ENCODE results near the gene TMEM151B. TPM values are rescaled to one million over a fixed set of nuclear protein-coding genes. Genes with fewer than 3 reads are reported as not detected.
"Not testable (repeated sequence)": the region's sequence is repeated elsewhere in the genome, so short reads cannot be mapped to it uniquely, and the experiment has no call there.

TMEM151B gene
- polyA plus RNA-seq, 2 of the 4 experiments (the other 2 are of a cell fraction), result 0.01 TPM; not detected in 1

DNA sequence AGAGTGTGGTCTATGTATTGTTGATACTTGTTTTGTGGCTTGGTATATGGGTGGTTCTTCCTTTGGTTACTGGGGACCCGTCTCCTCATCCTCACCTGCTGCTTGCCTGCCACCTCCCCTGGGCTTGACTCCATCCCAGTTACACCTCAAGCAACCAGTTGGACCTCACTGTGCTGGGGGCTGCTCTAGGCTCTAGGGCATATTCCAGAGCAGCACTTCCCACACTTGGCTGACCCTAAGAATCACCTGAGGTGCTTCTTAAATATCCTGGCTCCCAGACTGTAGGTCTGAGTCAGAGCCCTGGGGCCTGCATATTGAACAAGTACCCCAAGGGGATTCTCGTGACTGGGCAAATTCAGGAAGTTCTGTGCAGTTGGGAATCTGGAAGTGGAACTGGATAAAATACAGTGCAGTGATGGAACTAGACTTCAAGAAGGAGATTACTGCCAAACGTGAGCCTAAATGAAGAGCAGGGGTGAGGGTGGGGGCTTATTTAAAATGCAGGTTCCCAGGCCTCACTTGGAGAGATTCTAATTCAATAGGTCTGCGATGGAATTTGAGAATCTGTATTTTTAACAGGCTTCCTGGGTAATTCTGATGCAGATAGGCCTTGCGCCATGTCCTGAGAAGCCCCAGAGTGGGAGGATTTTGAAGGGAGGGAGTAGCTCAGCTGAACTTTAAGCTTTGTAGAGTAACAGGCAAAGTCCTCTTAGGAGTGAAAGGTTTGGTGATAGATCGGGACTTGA lies 79.8 kb downstream of the TMEM151B start:
- Histone ChIP-seq H3K4me1 (no peaks in the 10 kb centered on the region), H3K27ac (no peak overlapping the region), H3K9me3 (no peaks in the 10 kb centered on the region), H3K4me2 (no peak overlapping the region), H3K4me3 (no peak overlapping the region)
- no peak for ATAC-seq
- FAIRE-seq, result no peak
- TF ChIP-seq TFCP2L1 (CRISPR knock-in tag; IDR thresholded peaks at IDR 0.05) (no peak), CEBPB (IDR thresholded peaks at IDR 0.05) (no peak), RFX5 (IDR thresholded peaks at IDR 0.05) (no peak), KDM5A (IDR thresholded peaks at IDR 0.05) (no peak), GATA3 (IDR thresholded peaks at IDR 0.05; ENCODE audit: borderline replicate concordance) (no peak), ZC3H11A (IDR thresholded peaks at IDR 0.05) (no peak), FOSB (CRISPR knock-in tag; IDR thresholded peaks at IDR 0.05) (no peak), ZFP36 (IDR thresholded peaks at IDR 0.05; ENCODE audit: borderline replicate concordance, partially characterized antibody) (no peak)
- TF ChIP-seq, protein P1, sequence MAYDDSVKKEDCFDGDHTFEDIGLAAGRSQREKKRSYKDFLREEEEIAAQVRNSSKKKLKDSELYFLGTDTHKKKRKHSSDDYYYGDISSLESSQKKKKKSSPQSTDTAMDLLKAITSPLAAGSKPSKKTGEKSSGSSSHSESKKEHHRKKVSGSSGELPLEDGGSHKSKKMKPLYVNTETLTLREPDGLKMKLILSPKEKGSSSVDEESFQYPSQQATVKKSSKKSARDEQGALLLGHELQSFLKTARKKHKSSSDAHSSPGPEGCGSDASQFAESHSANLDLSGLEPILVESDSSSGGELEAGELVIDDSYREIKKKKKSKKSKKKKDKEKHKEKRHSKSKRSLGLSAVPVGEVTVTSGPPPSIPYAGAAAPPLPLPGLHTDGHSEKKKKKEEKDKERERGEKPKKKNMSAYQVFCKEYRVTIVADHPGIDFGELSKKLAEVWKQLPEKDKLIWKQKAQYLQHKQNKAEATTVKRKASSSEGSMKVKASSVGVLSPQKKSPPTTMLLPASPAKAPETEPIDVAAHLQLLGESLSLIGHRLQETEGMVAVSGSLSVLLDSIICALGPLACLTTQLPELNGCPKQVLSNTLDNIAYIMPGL (CRISPR knock-in tag; IDR thresholded peaks at IDR 0.05; ENCODE audit: borderline replicate concordance), result no peak
- TF ChIP-seq, protein P2, sequence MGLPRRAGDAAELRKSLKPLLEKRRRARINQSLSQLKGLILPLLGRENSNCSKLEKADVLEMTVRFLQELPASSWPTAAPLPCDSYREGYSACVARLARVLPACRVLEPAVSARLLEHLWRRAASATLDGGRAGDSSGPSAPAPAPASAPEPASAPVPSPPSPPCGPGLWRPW (IDR thresholded peaks at IDR 0.05), result no peak
- TF ChIP-seq, protein P3, sequence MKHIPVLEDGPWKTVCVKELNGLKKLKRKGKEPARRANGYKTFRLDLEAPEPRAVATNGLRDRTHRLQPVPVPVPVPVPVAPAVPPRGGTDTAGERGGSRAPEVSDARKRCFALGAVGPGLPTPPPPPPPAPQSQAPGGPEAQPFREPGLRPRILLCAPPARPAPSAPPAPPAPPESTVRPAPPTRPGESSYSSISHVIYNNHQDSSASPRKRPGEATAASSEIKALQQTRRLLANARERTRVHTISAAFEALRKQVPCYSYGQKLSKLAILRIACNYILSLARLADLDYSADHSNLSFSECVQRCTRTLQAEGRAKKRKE (CRISPR knock-in tag; IDR thresholded peaks at IDR 0.05; ENCODE audit: low read depth), result no peak
- TF ChIP-seq, protein P4, sequence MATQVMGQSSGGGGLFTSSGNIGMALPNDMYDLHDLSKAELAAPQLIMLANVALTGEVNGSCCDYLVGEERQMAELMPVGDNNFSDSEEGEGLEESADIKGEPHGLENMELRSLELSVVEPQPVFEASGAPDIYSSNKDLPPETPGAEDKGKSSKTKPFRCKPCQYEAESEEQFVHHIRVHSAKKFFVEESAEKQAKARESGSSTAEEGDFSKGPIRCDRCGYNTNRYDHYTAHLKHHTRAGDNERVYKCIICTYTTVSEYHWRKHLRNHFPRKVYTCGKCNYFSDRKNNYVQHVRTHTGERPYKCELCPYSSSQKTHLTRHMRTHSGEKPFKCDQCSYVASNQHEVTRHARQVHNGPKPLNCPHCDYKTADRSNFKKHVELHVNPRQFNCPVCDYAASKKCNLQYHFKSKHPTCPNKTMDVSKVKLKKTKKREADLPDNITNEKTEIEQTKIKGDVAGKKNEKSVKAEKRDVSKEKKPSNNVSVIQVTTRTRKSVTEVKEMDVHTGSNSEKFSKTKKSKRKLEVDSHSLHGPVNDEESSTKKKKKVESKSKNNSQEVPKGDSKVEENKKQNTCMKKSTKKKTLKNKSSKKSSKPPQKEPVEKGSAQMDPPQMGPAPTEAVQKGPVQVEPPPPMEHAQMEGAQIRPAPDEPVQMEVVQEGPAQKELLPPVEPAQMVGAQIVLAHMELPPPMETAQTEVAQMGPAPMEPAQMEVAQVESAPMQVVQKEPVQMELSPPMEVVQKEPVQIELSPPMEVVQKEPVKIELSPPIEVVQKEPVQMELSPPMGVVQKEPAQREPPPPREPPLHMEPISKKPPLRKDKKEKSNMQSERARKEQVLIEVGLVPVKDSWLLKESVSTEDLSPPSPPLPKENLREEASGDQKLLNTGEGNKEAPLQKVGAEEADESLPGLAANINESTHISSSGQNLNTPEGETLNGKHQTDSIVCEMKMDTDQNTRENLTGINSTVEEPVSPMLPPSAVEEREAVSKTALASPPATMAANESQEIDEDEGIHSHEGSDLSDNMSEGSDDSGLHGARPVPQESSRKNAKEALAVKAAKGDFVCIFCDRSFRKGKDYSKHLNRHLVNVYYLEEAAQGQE (IDR thresholded peaks at IDR 0.05), result no peak
- ChIA-PET POLR2A (no interaction called here), CTCF (interaction anchor here (0.5 to 3.0 kb wide), 4 partner anchors 12 to 82 kb away, joined by 3 to 11 read pairs (median 3); no protein-coding TSS in a partner anchor)
- WGBS (ENCODE audit: missing lambda C conversion rate), result 58% methylated on average over 6 of the region's 6 CpGs
- no peak for DNase-seq (ENCODE audit: low read depth in 1 of 2, low spot score in 1 of 2)

DNA sequence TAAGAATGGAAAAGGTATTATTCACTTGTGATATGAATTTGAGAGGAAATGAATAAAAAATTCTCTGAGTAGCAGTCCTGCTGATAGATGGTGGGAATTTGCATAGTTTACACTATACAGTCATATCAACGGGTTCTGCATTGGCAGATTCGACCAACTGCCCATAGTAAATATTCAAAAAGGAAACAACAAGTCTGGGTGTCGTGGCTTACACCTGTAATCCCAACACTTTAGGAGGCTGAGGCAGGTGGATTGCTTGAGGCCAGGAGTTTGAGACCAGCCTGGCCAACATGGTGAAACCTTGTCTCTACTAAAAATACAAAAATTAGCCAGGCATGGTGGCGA lies 80.4 kb downstream of the TMEM151B start:
- H3K27ac ChIP-seq; POLR2A ChIA-PET; H3K4me1 ChIP-seq; H3K9me3 ChIP-seq; DNase-seq (ENCODE audit: low read depth in 1 of 2, low spot score in 1 of 2); H3K4me2 ChIP-seq; FAIRE-seq; H3K4me3 ChIP-seq; ATAC-seq: not testable (repeated sequence)
- CTCF ChIA-PET, result interaction anchor here (0.5 to 3.0 kb wide), 3 partner anchors 12 to 82 kb away, joined by 3 to 11 read pairs (median 3); no protein-coding TSS in a partner anchor
- WGBS (ENCODE audit: missing lambda C conversion rate), result 38% methylated on average over 4 of the region's 4 CpGs

DNA sequence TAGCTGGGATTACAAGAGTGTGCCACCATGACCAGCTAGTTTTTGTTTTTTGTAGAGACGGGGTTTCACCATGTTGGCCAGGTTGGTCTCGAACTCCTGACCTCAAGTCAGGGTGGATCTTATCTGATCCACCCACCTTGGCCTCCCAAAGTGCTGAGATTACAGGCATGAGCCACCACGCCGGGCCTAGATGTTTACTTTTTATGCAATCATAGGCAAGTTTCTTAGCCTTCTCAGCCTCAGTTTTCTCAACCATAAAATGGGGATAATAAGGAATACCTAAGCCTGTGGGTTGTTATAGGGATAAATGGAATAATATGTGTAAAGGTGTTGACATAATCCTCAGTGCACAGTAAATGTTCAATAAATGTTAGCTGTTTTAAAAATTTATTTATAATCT lies 82.0 kb downstream of the TMEM151B start:
- ChIA-PET CTCF (interaction anchor here (3.0 kb wide), 1 partner anchor 14 kb away, joined by 11 read pairs; no protein-coding TSS in a partner anchor), POLR2A (no interaction called here)
- no peak for DNase-seq (ENCODE audit: low read depth in 1 of 2, low spot score in 1 of 2)
- H3K27ac ChIP-seq, result no peak overlapping the region
- WGBS (ENCODE audit: missing lambda C conversion rate), result 64% methylated on average over 4 of the region's 4 CpGs
- no peak for FAIRE-seq
- ATAC-seq, result no peak
- H3K4me1 ChIP-seq, result no peaks in the 10 kb centered on the region
- H3K4me2 ChIP-seq, result no peak overlapping the region
- H3K9me3 ChIP-seq, result peaks cover 2% of the 10 kb centered on the region; the same call in 1 of the 3 replicates
- no peak overlapping the region for H3K4me3 ChIP-seq
- TF ChIP-seq RFX5 (IDR thresholded peaks at IDR 0.05) (no peak), HOXA7 (CRISPR knock-in tag; IDR thresholded peaks at IDR 0.05) (no peak), JUNB (IDR thresholded peaks at IDR 0.05) (no peak), TP53 (CRISPR knock-in tag; IDR thresholded peaks at IDR 0.05) (no peak), NFE2L2 (conservative IDR thresholded peaks at IDR 0.05; ENCODE audit: low read length) (no peak), HEYL (CRISPR knock-in tag; IDR thresholded peaks at IDR 0.05) (no peak), CBX2 (IDR thresholded peaks at IDR 0.05; ENCODE audit: borderline replicate concordance, low read depth) (no peak), RARB (CRISPR knock-in tag; IDR thresholded peaks at IDR 0.05) (no peak), PHF8 (IDR thresholded peaks at IDR 0.05; ENCODE audit: borderline replicate concordance, low read depth) (no peak), CBX8 (IDR thresholded peaks at IDR 0.05) (no peak)
- TF ChIP-seq, protein P5, sequence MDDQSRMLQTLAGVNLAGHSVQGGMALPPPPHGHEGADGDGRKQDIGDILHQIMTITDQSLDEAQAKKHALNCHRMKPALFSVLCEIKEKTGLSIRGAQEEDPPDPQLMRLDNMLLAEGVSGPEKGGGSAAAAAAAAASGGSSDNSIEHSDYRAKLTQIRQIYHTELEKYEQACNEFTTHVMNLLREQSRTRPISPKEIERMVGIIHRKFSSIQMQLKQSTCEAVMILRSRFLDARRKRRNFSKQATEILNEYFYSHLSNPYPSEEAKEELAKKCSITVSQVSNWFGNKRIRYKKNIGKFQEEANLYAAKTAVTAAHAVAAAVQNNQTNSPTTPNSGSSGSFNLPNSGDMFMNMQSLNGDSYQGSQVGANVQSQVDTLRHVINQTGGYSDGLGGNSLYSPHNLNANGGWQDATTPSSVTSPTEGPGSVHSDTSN (IDR thresholded peaks at IDR 0.05), result no peak
- TF ChIP-seq, protein P4 (IDR thresholded peaks at IDR 0.05), result no peak
